ENCODE results near the gene DTX3L. TPM values are rescaled to one million over a fixed set of nuclear protein-coding genes. Genes with fewer than 3 reads are reported as not detected.

DTX3L gene
- total and polyA plus RNA-seq, 2 of the 8 experiments (the other 6 are each of a cell fraction or from before 2014, with no cell fraction given), result 1.7 to 11.3 TPM

DNA sequence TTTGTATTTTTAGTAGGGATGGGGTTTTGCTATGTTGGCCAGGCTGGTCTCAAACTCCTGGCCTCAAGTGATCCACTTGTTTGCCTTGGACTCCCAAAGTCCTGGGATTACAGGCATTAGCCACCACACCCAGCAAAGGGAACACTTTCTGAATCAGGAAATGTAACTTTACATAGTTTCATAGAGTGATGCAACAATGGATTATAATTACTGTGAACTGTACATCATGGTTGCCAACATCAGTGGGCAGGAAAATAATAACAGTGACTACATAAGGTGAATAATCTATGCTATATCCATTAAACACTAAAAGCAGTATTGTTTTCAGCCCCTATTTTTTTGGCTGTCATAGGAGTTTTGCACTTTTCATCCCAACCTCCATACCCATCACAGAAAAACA, 44.4 kb upstream of the DTX3L start:
- no peaks in the 10 kb centered on the region for H3K4me1 ChIP-seq (replicated peaks in 1 of 4; ENCODE audit: control insufficient read depth in 3 of 4, insufficient read depth in 4 of 4, low read length in 3 of 4)
- DNase-seq (ENCODE audit: low read depth in 1 of 2, low spot score in 2 of 2) (no peak), FAIRE-seq (no peak)
- no peak overlapping the region for H2BK15ac ChIP-seq (ENCODE audit: low read length)
- H3K79me1 ChIP-seq (ENCODE audit: low read depth, low read length), result no peaks in the 10 kb centered on the region
- H3K9me3 ChIP-seq (ENCODE audit: insufficient read depth in 2 of 2, low read depth in 1 of 2, low read length in 1 of 2), result no peaks in the 10 kb centered on the region
- H3K56ac ChIP-seq (replicated peaks; ENCODE audit: insufficient read length, low read depth, low read length), result no peak overlapping the region
- H3K14ac ChIP-seq (ENCODE audit: insufficient read length), result no peak overlapping the region
- no peak overlapping the region for H3K4ac ChIP-seq (replicated peaks; ENCODE audit: insufficient read length, low read depth, low read length)
- CTCF ChIA-PET (ENCODE audit: partially characterized antibody), result no interaction called here
- no peak overlapping the region for H2AK5ac ChIP-seq (ENCODE audit: low read depth, low read length)
- no peak overlapping the region for H2BK5ac ChIP-seq (ENCODE audit: low read depth, low read length)
- H2BK120ac ChIP-seq (replicated peaks; ENCODE audit: low read depth, low read length), result no peak overlapping the region
- H3K18ac ChIP-seq (ENCODE audit: extremely low read depth, low read length), result no peak overlapping the region
- H4K20me1 ChIP-seq (replicated peaks in 1 of 2; ENCODE audit: control insufficient read depth in 1 of 2, insufficient read depth in 2 of 2, low read length in 2 of 2), result no peaks in the 10 kb centered on the region
- no peak overlapping the region for H3K9ac ChIP-seq (replicated peaks in 1 of 4; ENCODE audit: extremely low read depth in 1 of 4, low read depth in 3 of 4, low read length in 3 of 4)
- H3K79me2 ChIP-seq (ENCODE audit: control insufficient read depth in 1 of 2, insufficient read depth in 2 of 2, low read length in 2 of 2), result no peaks in the 10 kb centered on the region
- POLR2A ChIA-PET (ENCODE audit: partially characterized antibody), result no interaction called here
- no peak overlapping the region for H4K91ac ChIP-seq (replicated peaks; ENCODE audit: insufficient read length, low read length)
- no peak overlapping the region for H2BK20ac ChIP-seq (ENCODE audit: low read length)
- H3K23me2 ChIP-seq (ENCODE audit: low read depth, low read length), result peaks cover 2% of the 10 kb centered on the region; the same call in 1 of the 2 replicates
- H3K4me2 ChIP-seq (ENCODE audit: insufficient read depth in 1 of 2, low read depth in 2 of 2, low read length in 2 of 2), result no peak overlapping the region
- no peaks in the 10 kb centered on the region for H3K36me3 ChIP-seq (ENCODE audit: control insufficient read depth in 2 of 4, insufficient read depth in 4 of 4, low read length in 3 of 4)
- no peak overlapping the region for H2BK12ac ChIP-seq (ENCODE audit: low read depth, low read length)
- H2AFZ ChIP-seq (ENCODE audit: low read length), result no peak overlapping the region
- no peak for TF ChIP-seq FOSL1 (IDR thresholded peaks at IDR 0.05; ENCODE audit: insufficient read depth, low read depth, low read length)
- no peak overlapping the region for H3K4me3 ChIP-seq (ENCODE audit: extremely low read depth in 1 of 4, insufficient read depth in 2 of 4, low read depth in 3 of 4, low read length in 4 of 4)
- no peak overlapping the region for H3K27ac ChIP-seq (ENCODE audit: low read depth, low read length)
- H4K5ac ChIP-seq (ENCODE audit: insufficient read length, low read depth, low read length), result no peak overlapping the region
- H3K23ac ChIP-seq (ENCODE audit: insufficient read length), result no peak overlapping the region
- no peak overlapping the region for H4K8ac ChIP-seq (ENCODE audit: extremely low read depth, insufficient read depth, low read length)
- no peaks in the 10 kb centered on the region for H3K27me3 ChIP-seq (replicated peaks in 1 of 4; ENCODE audit: control insufficient read depth in 3 of 4, extremely low read depth in 1 of 4, insufficient read depth in 3 of 4, low read length in 3 of 4)
